Measurements from ENCODE around the gene KRTAP15-1. TPM values are rescaled to one million over a fixed set of nuclear protein-coding genes. Genes with fewer than 3 reads are reported as not detected.

KRTAP15-1 gene
- total RNA-seq, 1 experiment from 2014 or later, result not detected

DNA sequence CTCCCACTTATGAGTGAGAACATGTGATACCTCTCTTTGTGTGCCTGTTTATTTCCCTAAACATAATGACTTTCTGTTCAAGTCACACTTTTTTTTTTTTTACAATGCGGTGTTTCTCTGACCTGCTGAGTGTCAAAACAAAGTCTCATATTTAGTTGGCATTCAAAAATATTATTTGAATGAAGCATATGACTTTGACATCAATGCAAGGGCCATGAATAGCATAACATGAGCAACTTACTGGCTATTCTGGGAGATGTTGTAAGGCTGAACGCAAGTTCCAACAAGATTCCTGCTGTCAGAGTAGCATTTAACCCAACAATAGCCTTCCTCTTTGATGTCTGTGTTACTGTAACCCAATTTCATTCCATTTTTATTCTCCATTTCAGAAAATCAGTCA lies 42.1 kb downstream of the KRTAP15-1 start:
- DNase-seq (ENCODE audit: low spot score), result no peak
- in situ Hi-C loops (cut with HindIII; ENCODE audit: low sequenced_read_pairs), result no loop called here

- in situ Hi-C loops (cut with HindIII; ENCODE audit: low sequenced_read_pairs), result no loop called here
- DNase-seq (ENCODE audit: low spot score), result no peak
Observed at GRCh38 chr21:30486180-30486579, 46.1 kb downstream of the KRTAP15-1 start.

DNA sequence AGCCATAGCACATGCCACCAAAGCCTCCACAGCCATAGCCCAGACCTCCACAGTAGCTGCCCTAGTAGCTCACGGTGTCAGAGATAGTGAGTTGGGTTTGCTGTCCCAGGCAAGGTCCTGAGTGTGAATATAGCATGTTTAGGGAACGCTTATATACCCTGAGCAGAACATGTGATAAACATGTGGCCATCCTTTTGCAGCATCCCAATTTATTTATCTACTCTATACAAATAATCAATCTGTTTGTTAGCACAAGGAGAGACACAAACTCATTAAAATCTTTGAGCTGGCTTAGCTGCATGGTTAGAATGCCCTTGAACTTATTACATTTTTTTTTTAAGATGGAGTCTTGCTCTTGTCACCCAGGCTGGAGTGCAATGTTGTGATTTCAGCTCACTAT lies 47.3 kb downstream of the KRTAP15-1 start, which contains the start of gene KRTAP19-2:
Gene KRTAP19-2, minus strand, starts transcription at position 101 of the 400 bp plus-strand sequence. Its CDS starts 88 bp downstream, at position 13.
- in situ Hi-C loops (cut with HindIII; ENCODE audit: low sequenced_read_pairs), result no loop called here
- no peak for DNase-seq (ENCODE audit: low spot score)

Other genes starting within 250 kb of the KRTAP15-1 start
- gene CLDN8, start 224.2 kb upstream of the KRTAP15-1 start, total RNA-seq (2014; rRNA removed; shearing (Covaris generic)), result not detected in 2 replicates
- not detected in 2 replicates for gene KRTAP24-1, start 157.3 kb upstream of the KRTAP15-1 start, total RNA-seq (2014; rRNA removed; shearing (Covaris generic))
- gene KRTAP25-1, start 150.8 kb upstream of the KRTAP15-1 start, total RNA-seq (2014; rRNA removed; shearing (Covaris generic)), result not detected in 2 replicates
- gene KRTAP26-1, start 120.0 kb upstream of the KRTAP15-1 start, total RNA-seq (2014; rRNA removed; shearing (Covaris generic)), result not detected in 2 replicates
- gene KRTAP27-1, start 102.6 kb upstream of the KRTAP15-1 start, total RNA-seq (2014; rRNA removed; shearing (Covaris generic)), result not detected in 2 replicates
- not detected in 2 replicates for gene KRTAP23-1, start 91.7 kb upstream of the KRTAP15-1 start, total RNA-seq (2014; rRNA removed; shearing (Covaris generic))
- not detected in 2 replicates for gene KRTAP13-2, start 68.0 kb upstream of the KRTAP15-1 start, total RNA-seq (2014; rRNA removed; shearing (Covaris generic))
- gene KRTAP13-1, start 44.2 kb upstream of the KRTAP15-1 start, total RNA-seq (2014; rRNA removed; shearing (Covaris generic)), result not detected in 2 replicates
- not detected in 2 replicates for gene KRTAP13-3, start 14.3 kb upstream of the KRTAP15-1 start, total RNA-seq (2014; rRNA removed; shearing (Covaris generic))
- not detected in 2 replicates for gene KRTAP13-4, start 10.1 kb upstream of the KRTAP15-1 start, total RNA-seq (2014; rRNA removed; shearing (Covaris generic))
- not detected in 2 replicates for gene KRTAP19-1, start 40.1 kb downstream of the KRTAP15-1 start, total RNA-seq (2014; rRNA removed; shearing (Covaris generic))
- gene KRTAP19-2, start 47.2 kb downstream of the KRTAP15-1 start, total RNA-seq (2014; rRNA removed; shearing (Covaris generic)), result not detected in 2 replicates
- not detected in 2 replicates for gene KRTAP19-3, start 51.7 kb downstream of the KRTAP15-1 start, total RNA-seq (2014; rRNA removed; shearing (Covaris generic))
- gene KRTAP19-4, start 56.9 kb downstream of the KRTAP15-1 start, total RNA-seq (2014; rRNA removed; shearing (Covaris generic)), result not detected in 2 replicates
- gene KRTAP19-5, start 61.9 kb downstream of the KRTAP15-1 start, total RNA-seq (2014; rRNA removed; shearing (Covaris generic)), result not detected in 2 replicates
- gene KRTAP19-6, start 101.6 kb downstream of the KRTAP15-1 start, total RNA-seq (2014; rRNA removed; shearing (Covaris generic)), result not detected in 2 replicates
- not detected in 2 replicates for gene KRTAP19-7, start 121.0 kb downstream of the KRTAP15-1 start, total RNA-seq (2014; rRNA removed; shearing (Covaris generic))
- gene KRTAP22-2, start 150.1 kb downstream of the KRTAP15-1 start, total RNA-seq (2014; rRNA removed; shearing (Covaris generic)), result not detected in 2 replicates
- gene KRTAP6-3, start 152.2 kb downstream of the KRTAP15-1 start, total RNA-seq (2014; rRNA removed; shearing (Covaris generic)), result not detected in 2 replicates
- gene KRTAP6-2, start 158.6 kb downstream of the KRTAP15-1 start, total RNA-seq (2014; rRNA removed; shearing (Covaris generic)), result not detected in 2 replicates
- gene KRTAP22-1, start 160.8 kb downstream of the KRTAP15-1 start, total RNA-seq (2014; rRNA removed; shearing (Covaris generic)), result not detected in 2 replicates
- gene KRTAP6-1, start 173.7 kb downstream of the KRTAP15-1 start, total RNA-seq (2014; rRNA removed; shearing (Covaris generic)), result not detected in 2 replicates
- not detected in 2 replicates for gene KRTAP20-1, start 176.2 kb downstream of the KRTAP15-1 start, total RNA-seq (2014; rRNA removed; shearing (Covaris generic))
- gene KRTAP20-4, start 180.4 kb downstream of the KRTAP15-1 start, total RNA-seq (2014; rRNA removed; shearing (Covaris generic)), result not detected in 2 replicates
- not detected in 2 replicates for gene KRTAP20-2, start 194.9 kb downstream of the KRTAP15-1 start, total RNA-seq (2014; rRNA removed; shearing (Covaris generic))
- not detected in 2 replicates for gene KRTAP20-3, start 202.6 kb downstream of the KRTAP15-1 start, total RNA-seq (2014; rRNA removed; shearing (Covaris generic))

All from G401 (cell line).